ENCODE measurements around the gene GOLT1A.

Gene GOLT1A

DNA sequence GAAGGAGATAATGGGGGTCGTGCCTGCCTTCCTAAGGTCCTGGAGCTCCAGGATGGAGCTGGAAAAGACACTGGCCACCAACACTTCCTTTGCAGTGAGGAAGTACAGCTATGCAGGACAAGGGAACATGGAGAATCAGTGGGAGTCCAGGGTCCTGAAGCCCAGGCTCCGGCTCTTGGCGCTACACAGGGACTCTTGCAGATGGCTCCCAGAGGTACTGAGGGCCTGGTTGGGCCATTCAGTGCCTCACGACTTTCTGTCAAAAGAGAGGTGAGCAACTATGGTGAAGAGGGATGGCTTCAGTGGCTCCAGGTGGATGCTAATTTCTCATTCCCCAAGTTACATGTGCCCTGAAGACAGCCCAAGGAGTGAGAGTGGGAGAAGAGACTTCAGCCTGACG, 60.1 kb downstream of the GOLT1A start:
- no peak for DNase-seq

DNA sequence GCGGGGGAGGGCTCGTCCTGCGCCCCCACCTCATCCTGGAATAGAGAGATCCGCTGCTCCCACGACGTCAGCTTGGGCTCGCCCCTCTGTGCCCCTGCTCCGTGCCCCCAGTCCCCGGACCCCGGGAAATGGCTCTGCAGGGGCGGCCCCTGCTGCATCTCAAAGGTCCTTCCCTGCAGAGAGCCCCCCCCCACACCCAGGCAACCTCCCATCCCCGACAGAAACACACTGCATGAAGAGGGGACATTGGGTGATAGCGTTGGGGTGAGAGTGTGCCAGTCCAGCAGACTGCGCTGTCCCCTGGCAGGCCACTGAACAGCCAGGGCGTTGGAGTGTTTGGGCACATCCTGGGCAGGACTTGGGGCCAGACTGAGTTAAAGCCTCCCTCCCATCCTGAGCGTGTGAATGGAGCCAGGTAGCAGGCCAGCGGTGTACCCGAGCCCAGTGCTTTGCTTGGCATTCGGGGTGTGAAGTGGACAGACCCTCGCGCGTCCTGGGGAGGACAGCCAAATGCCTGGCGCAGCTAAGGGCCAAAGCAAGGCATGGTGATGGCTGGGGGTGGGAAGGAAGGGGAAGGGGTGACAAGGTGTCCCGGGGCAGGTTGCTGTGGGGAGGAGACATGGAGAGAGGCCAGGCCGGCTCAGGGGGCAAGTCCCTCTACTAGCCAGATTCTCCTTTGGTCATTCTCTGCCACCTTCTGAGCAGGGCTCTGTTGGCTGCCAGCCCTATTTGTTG, 61.3 kb downstream of the GOLT1A start:
- DNase-seq = no peak

DNA sequence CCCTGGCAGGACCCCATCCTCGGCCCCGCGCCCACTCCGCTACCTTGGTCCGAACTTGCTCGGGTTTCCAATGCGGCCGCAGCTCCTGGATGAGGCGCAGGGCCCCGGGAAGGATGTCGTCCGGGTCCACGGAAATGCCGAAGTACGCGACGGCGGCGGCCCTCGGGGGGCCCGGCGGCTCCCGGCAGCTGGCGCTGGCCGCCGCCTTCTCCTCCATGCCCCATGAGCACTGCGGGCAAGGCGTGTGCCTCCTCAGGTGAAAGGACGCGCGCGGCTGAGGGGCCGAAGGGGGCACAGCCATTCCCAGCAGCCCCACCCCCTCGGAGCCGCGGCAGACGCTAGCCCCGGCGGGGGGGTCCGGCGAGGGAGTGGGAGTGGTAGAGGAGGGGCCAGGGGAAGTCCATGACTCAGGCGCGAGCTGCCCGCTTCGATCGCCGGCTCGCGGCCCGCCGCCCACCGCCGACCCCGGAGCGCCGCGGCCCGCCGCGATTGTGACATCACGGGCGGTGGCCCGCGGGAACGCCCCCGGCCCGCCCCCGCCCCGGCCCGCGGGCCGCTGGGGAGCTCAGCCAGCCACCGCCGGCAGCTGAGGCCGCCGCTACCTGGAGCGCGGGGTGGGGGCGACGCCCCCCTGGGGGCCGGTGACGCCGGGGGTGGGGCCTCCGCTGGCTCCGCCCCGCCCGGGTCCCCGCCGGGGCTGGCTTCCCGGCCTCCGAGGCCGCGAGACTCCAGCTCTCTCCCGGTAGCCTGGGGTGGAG, 62.1 kb downstream of the GOLT1A start, which contains the start of gene ETNK2:
Gene ETNK2, minus strand, starts transcription at position 493 of the 758 bp plus-strand sequence. Its CDS starts 192 bp downstream, at position 301.
- peak; percentile 58 for DNase-seq

DNA sequence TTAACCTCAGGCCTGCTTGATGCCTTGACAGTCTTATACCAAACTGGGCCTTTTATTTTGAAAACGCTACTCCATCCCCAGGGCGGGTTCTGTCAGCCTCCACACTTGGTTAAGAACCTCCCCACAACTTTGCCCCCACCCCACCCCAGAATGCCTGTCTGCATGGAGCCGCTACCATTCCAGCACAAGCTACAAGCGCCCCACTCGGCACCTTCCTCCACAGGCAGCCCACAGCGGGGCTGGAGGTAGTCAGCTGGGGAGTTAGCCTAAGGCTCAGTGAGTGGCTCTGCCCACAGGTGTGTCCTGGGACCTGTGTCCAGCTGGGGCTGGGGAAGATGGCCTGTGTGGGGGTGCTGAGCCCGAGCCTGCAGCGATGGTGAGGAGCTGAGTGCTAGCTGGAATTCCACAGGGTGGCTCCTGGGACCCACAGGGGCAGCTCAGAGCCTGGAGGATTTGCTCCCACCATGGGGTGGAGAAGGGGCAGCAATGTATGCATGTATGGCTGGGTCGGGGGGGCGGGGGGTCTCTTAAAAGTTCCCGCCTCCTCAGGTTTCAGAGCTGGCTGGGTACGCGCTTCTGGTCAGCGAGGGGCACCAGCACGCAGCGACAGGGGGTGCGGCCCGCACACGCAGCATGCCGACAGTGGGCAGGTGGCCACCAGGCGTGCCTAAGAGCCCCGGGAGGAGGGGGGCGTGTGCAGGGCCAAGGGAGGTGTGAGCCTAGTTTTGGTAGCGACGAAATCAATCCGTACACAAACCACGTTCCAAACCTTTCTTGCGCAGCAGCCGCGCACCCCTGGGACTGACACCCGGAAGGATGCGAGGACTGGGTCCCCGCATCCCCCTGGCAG, 62.9 kb downstream of the GOLT1A start:
- DNase-seq = no peak

DNA sequence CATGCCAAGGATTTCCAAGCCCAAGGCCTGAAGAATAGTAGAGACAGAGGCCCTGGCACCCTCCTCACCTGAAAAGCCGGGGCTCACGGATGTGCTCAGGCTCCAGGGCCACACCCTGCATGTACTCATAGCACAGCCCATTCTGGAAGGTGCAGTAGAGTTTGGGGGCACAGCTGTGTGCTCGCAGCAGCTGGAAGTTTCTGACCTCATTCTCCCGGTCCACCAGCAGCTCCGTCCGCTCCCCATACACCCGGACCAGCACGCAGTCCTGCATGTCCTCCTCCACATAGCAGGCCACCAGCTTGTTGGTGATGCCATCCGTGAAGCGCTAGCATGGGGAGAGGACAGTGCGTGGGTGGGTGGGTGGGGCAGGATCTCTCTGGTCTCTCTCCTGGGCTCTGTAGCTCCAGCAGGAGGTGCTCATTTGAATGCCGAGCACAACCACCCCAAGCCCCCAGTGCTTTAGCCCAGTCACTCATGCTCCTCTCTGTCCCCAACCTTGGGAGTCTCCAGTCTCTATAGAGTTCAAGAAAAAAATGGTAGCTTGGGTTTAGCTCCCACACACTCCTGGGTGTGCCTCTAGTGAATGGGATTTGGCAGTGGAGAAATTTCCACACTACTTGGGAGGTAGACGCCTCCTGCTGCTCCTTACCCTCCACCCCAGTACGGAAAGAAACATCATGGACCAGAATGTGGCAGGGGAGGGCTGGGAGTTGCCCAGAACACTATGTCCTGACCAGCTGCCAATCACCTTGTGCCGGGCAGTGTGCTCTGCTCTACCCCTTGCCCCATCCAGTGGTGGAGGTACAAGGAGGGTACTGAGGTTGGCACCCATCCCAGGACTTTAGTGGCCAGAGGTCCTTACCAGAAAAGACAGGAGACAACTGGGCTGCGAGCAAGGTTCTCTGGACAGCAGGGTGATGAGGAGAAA, 63.9 kb downstream of the GOLT1A start:
- DNase-seq = no peak

DNA sequence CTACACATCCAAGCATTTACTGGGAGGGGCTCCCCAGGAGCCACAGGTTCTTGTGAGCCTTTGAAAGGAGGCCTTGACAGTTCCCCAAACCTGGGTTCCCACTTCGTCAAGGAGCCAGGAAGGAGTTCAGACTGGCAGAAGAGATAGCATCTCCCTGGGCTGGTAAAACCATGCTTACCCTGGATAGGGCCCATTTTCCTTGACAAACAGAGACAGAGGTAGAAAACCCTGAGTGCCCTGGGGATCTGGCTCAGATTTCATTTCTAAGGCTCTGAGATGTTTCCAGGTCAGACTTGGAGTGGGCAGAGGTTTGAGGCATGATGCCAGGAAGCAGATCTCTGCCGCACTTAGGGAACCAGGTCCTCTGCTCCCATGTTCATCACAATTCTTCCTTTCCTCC, 64.7 kb downstream of the GOLT1A start:
- DNase-seq = no peak
